Keratinocyte (primary cell): ENCODE data around the gene DCBLD2. TPM values are rescaled to one million over a fixed set of nuclear protein-coding genes. Genes with fewer than 3 reads are reported as not detected.

Source experiments
- DNase-seq: peaks from one replicate; pipeline ENCODE4 v3.0.0-alpha.2; 2011; ENCODE audit warnings: low read depth, missing footprints, low spot score
- FAIRE-seq: peaks from 2 replicates; lab custom pipeline; 2011; peaks lifted over from hg19 to GRCh38; lab: Jason Lieb, UNC
- H2AFZ ChIP-seq: 2 replicates; pipeline ENCODE4 v1.6.0; 2012; ENCODE audit warnings: low read length, control low read depth, inconsistent platforms; ENCODE audit not compliant: control insufficient read depth
- H3K27ac ChIP-seq: 2 replicates; pipeline ENCODE4 v1.5.1; 2011; ENCODE audit warnings: low read length; ENCODE audit not compliant: control insufficient read depth, insufficient read depth
- H3K27me3 ChIP-seq: 3 replicates; pipeline ENCODE4 v1.6.0; 2011; ENCODE audit warnings: low read length; ENCODE audit not compliant: control insufficient read depth, insufficient read depth; ENCODE audit errors: extremely low read depth
- H3K36me3 ChIP-seq, 2 experiments: 2 replicates in 1 of 2; 3 replicates in 1 of 2; pipeline ENCODE4 v1.5.1; 2011; ENCODE audit warnings: low read length in 2 of 2, mild to moderate bottlenecking in 1 of 2; ENCODE audit not compliant: control insufficient read depth in 2 of 2, insufficient read depth in 2 of 2; ENCODE audit errors: extremely low read depth in 1 of 2
- H3K4me1 ChIP-seq: 3 replicates; pipeline ENCODE4 v1.5.1; 2011; ENCODE audit warnings: low read length; ENCODE audit not compliant: control insufficient read depth, insufficient read depth; ENCODE audit errors: extremely low read depth
- H3K4me2 ChIP-seq: 3 replicates; pipeline ENCODE4 v1.6.0; 2011; ENCODE audit warnings: low read depth, low read length; ENCODE audit not compliant: control insufficient read depth, insufficient read depth; ENCODE audit errors: extremely low read depth
- H3K4me3 ChIP-seq, 3 experiments: fragments of 200-600 bp in 1 of 3; sonication (generic) in 1 of 3; 2 replicates in 2 of 3; 3 replicates in 1 of 3; pipeline ENCODE4 v1.5.1; 2011 to 2016; ENCODE audit warnings: low read length in 3 of 3, mild to moderate bottlenecking in 3 of 3, control low read depth in 2 of 3, inconsistent platforms in 1 of 3, low read depth in 1 of 3, mixed read lengths in 1 of 3, mixed run types in 1 of 3, moderate library complexity in 1 of 3; ENCODE audit not compliant: control insufficient read depth in 2 of 3, insufficient read depth in 2 of 3; ENCODE audit errors: extremely low read depth in 1 of 3
- H3K79me2 ChIP-seq: 2 replicates; pipeline ENCODE4 v1.6.0; 2012; ENCODE audit warnings: low read length; ENCODE audit not compliant: control insufficient read depth, insufficient read depth
- H3K9ac ChIP-seq: 3 replicates; pipeline ENCODE4 v1.6.0; 2011; ENCODE audit warnings: low read length; ENCODE audit not compliant: control insufficient read depth, insufficient read depth; ENCODE audit errors: extremely low read depth
- H3K9me1 ChIP-seq: 3 replicates; pipeline ENCODE4 v1.6.0; 2011; ENCODE audit warnings: low read length; ENCODE audit not compliant: control insufficient read depth, insufficient read depth; ENCODE audit errors: extremely low read depth
- H3K9me3 ChIP-seq: 2 replicates; pipeline ENCODE4 v1.5.1; 2012; ENCODE audit warnings: low read depth, low read length; ENCODE audit not compliant: control insufficient read depth
- H4K20me1 ChIP-seq: 3 replicates; pipeline ENCODE4 v1.6.0; 2011; ENCODE audit warnings: low read length; ENCODE audit not compliant: control insufficient read depth, insufficient read depth; ENCODE audit errors: extremely low read depth
- EZH2 ChIP-seq: IDR thresholded peaks from one replicate; pipeline ENCODE4 v1.6.1; 2012; ENCODE audit warnings: inconsistent platforms, mild to moderate bottlenecking, low read length, moderate library complexity
- dilution Hi-C: fragments of 300-500 bp; cut with MboI; formaldehyde crosslinking; loops from one replicate; pipeline ENCODE4 v1.7.0; 2020; ENCODE audit warnings: low sequenced_read_pairs; ENCODE audit not compliant: extremely low pct_ligation_motif_present
- polyA plus RNA-seq, 5 experiments: library from polyadenylated mRNA; depleted of rRNA in 3 of 5; stranded (reverse) in 3 of 5; stranded (forward) in 1 of 5; unstranded in 1 of 5; fragments of >200 nt; gene quantifications; 1 replicate in 1 of 5; 2 replicates in 3 of 5; 3 replicates in 1 of 5; pipeline versions ENCODE4 v1.2.1 to v1.2.3, GENCODE V29; 2011 to 2012; ENCODE audit warnings: missing spikeins in 2 of 5, low read depth in 1 of 5, low replicate concordance in 1 of 5
- TF ChIP-seq, protein P1 (sequence below), 3 experiments: IDR thresholded peaks in 1 of 3; conservative IDR thresholded peaks in 1 of 3; optimal IDR thresholded peaks in 1 of 3; 2 replicates in 2 of 3; 3 replicates in 1 of 3; pipeline versions ENCODE3 to v1.5.1; 2011; ENCODE audit warnings: low read length in 3 of 3, mild to moderate bottlenecking in 3 of 3, moderate library complexity in 2 of 3, control low read depth in 1 of 3, inconsistent platforms in 1 of 3; ENCODE audit not compliant: insufficient read depth in 2 of 3; ENCODE audit errors: extremely low read depth in 1 of 3

DCBLD2 gene
- polyA plus RNA-seq, 1 donor (not counting 4 experiments of a cell fraction or from before 2014, with no cell fraction given): 465 TPM

DNA sequence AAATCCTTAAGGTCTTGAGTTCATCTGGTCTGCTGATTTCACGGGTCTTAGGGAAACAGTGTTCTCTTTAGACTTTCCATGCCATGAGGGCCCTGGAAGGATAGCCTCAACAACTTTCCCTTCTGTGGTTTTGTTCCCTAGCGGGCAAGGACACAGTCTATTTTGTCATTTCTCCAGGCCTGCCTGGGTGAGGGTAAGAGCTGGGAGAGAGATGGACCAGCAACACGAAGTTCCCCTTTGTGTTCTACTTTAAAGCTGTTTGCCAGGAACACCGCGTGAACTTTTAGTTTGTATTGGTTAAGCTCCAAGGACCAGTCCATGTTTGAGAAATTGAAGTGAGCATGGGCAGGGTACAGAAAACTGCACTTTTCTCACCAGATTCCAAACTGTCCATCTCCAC is 117.5 kb downstream of the DCBLD2 start:
- DNase-seq (no peak), FAIRE-seq (no peak)
- Histone ChIP-seq H3K4me3 (no peak overlapping the region), H2AFZ (no peak overlapping the region), H3K9me1 (no peaks in the 10 kb centered on the region), H3K9me3 (no peaks in the 10 kb centered on the region), H3K4me2 (no peak overlapping the region), H3K27ac (no peak overlapping the region), H3K79me2 (no peaks in the 10 kb centered on the region), H4K20me1 (no peaks in the 10 kb centered on the region), H3K9ac (no peak overlapping the region), H3K36me3 (no peaks in the 10 kb centered on the region), H3K4me1 (peaks cover 36% of the 10 kb centered on the region), H3K27me3 (no peaks in the 10 kb centered on the region)
- dilution Hi-C loops: loop anchor here (25.0 kb wide), 1 partner anchor 172 kb away; no protein-coding TSS in a partner anchor
- no peak for TF ChIP-seq EZH2
- TF ChIP-seq, protein P1, sequence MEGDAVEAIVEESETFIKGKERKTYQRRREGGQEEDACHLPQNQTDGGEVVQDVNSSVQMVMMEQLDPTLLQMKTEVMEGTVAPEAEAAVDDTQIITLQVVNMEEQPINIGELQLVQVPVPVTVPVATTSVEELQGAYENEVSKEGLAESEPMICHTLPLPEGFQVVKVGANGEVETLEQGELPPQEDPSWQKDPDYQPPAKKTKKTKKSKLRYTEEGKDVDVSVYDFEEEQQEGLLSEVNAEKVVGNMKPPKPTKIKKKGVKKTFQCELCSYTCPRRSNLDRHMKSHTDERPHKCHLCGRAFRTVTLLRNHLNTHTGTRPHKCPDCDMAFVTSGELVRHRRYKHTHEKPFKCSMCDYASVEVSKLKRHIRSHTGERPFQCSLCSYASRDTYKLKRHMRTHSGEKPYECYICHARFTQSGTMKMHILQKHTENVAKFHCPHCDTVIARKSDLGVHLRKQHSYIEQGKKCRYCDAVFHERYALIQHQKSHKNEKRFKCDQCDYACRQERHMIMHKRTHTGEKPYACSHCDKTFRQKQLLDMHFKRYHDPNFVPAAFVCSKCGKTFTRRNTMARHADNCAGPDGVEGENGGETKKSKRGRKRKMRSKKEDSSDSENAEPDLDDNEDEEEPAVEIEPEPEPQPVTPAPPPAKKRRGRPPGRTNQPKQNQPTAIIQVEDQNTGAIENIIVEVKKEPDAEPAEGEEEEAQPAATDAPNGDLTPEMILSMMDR (optimal IDR thresholded peaks at IDR 0.05 in 1 of 3, IDR thresholded peaks at IDR 0.05 in 1 of 3, conservative IDR thresholded peaks at IDR 0.05 in 1 of 3; ENCODE audit: extremely low read depth in 1 of 3, insufficient read depth in 2 of 3, low read length in 3 of 3): no peak

DNA sequence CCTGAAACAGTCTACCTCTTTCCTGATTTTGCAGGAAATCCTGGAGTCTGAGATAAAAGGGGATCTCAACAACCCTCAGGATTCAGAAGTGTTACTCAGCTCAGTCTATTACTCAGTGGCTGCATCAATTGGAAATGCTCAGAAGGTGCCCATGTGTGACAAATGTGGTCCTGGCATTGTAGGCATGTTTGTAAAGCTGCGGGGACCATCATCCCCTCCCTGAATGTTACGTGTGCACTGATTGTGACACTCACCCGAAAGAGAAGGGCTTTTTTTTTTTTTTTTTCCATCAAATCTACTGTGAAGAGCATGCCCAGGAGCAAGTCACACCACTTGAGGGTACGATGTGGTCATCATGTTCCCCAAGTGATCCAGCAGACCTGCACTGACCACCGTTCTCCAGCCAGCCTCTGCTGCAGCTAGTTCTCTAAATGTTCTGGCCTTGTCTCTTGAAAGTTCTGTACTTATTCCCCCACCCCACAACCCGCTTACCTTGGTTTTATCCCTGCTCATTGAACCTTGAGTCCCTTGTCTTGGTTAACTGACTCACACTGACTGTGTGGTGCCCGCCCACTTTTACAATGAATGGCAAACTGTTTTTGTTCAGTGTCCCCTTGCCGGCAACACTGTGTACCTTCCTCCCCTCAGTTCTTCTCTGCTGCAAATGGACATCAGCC is 118.5 kb downstream of the DCBLD2 start:
- H3K27me3 ChIP-seq: no peaks in the 10 kb centered on the region
- no peaks in the 10 kb centered on the region for H3K36me3 ChIP-seq
- dilution Hi-C loops: loop anchor here (25.0 kb wide), 1 partner anchor 171 kb away; no protein-coding TSS in a partner anchor
- H3K9ac ChIP-seq: no peak overlapping the region
- H4K20me1 ChIP-seq: no peaks in the 10 kb centered on the region
- TF ChIP-seq, protein P1 (optimal IDR thresholded peaks at IDR 0.05 in 1 of 3, IDR thresholded peaks at IDR 0.05 in 1 of 3, conservative IDR thresholded peaks at IDR 0.05 in 1 of 3; ENCODE audit: extremely low read depth in 1 of 3, insufficient read depth in 2 of 3, low read length in 3 of 3): no peak
- no peak for TF ChIP-seq EZH2
- FAIRE-seq: no peak
- no peaks in the 10 kb centered on the region for H3K9me3 ChIP-seq
- peaks cover 47% of the 10 kb centered on the region for H3K4me1 ChIP-seq
- no peak overlapping the region for H3K4me2 ChIP-seq
- no peak for DNase-seq
- H3K27ac ChIP-seq: no peak overlapping the region
- H3K79me2 ChIP-seq: no peaks in the 10 kb centered on the region
- H2AFZ ChIP-seq: no peak overlapping the region
- no peak overlapping the region for H3K4me3 ChIP-seq
- H3K9me1 ChIP-seq: no peaks in the 10 kb centered on the region
